ENCODE results near the gene HELT.
"Not testable (repeated sequence)": the region's sequence is repeated elsewhere in the genome, so short reads cannot be mapped to it uniquely, and the experiment has no call there.

Gene HELT

GRCh38 chr4:185017964-185018772 lies at the start of gene HELT:
Gene HELT (plus strand): TSS chr4:185018490. CDS start chr4:185018929, 439 bp downstream.
- DNase-seq: no peak

GRCh38 chr4:184968784-184969201 lies 49.5 kb upstream of the HELT start:
- DNase-seq: no peak

- no peak for DNase-seq
Measured at GRCh38 chr4:184969610-184970009, 48.7 kb upstream of the HELT start.

GRCh38 chr4:184972991-184973390 lies 45.3 kb upstream of the HELT start:
- no peak for DNase-seq

- not testable (repeated sequence) for DNase-seq
Measured at GRCh38 chr4:184976348-184976747, 41.9 kb upstream of the HELT start.

- no peak for DNase-seq
Measured at GRCh38 chr4:184977747-184978146, 40.5 kb upstream of the HELT start.

GRCh38 chr4:184978211-184978610 lies 40.1 kb upstream of the HELT start:
- DNase-seq: no peak

GRCh38 chr4:184979461-184980124 lies 38.7 kb upstream of the HELT start:
- DNase-seq: no peak

- no peak for DNase-seq
Measured at GRCh38 chr4:184980261-184980660, 38.0 kb upstream of the HELT start.

GRCh38 chr4:184983672-184984356 lies 34.5 kb upstream of the HELT start:
- no peak for DNase-seq

GRCh38 chr4:184987493-184988031 lies 30.7 kb upstream of the HELT start:
- no peak for DNase-seq

GRCh38 chr4:184988611-184989010 lies 29.7 kb upstream of the HELT start:
- DNase-seq: no peak

GRCh38 chr4:184989283-184989682 lies 29.0 kb upstream of the HELT start:
- not testable (repeated sequence) for DNase-seq

GRCh38 chr4:184990131-184990530 lies 28.2 kb upstream of the HELT start:
- not testable (repeated sequence) for DNase-seq

GRCh38 chr4:184991860-184992259 lies 26.4 kb upstream of the HELT start:
- no peak for DNase-seq

GRCh38 chr4:184992422-184992821 lies 25.9 kb upstream of the HELT start:
- no peak for DNase-seq

- no peak for DNase-seq
Measured at GRCh38 chr4:184993247-184993646, 25.0 kb upstream of the HELT start.

- DNase-seq: no peak
Measured at GRCh38 chr4:184994010-184994622, 24.2 kb upstream of the HELT start.

- no peak for DNase-seq
Measured at GRCh38 chr4:184994623-184995010, 23.7 kb upstream of the HELT start.

- DNase-seq: not testable (repeated sequence)
Measured at GRCh38 chr4:184997656-184998055, 20.6 kb upstream of the HELT start.

- DNase-seq: no peak
Measured at GRCh38 chr4:185002784-185003183, 15.5 kb upstream of the HELT start.

- no peak for DNase-seq
Measured at GRCh38 chr4:185003596-185004351, 14.5 kb upstream of the HELT start.
